22Rv1 (cell line): ENCODE measurements around the gene KRT7.

Experiments
- H3K27ac ChIP-seq: fragments of 450-650 bp; 2 replicates; pipeline ENCODE4 v1.5.1; 2017
- CTCF ChIP-seq: fragments of 450-650 bp; IDR thresholded peaks from 2 replicates; pipeline ENCODE4 v1.5.1; 2017; ENCODE audit warnings: mild to moderate bottlenecking
- ZFX ChIP-seq: fragments of 450-650 bp; IDR thresholded peaks from 2 replicates; pipeline ENCODE4 v1.6.1; 2017; ENCODE audit warnings: antibody characterized with exemption, borderline replicate concordance

The KRT7 gene

GRCh38 chr12:52193991-52194390 is 39.1 kb upstream of the KRT7 start:
- no peak for TF ChIP-seq ZFX
- TF ChIP-seq CTCF, result no peak
- no peak overlapping the region for H3K27ac ChIP-seq

- H3K27ac ChIP-seq, result no peak overlapping the region
Measured at GRCh38 chr12:52195065-52195730, 37.8 kb upstream of the KRT7 start.

DNA sequence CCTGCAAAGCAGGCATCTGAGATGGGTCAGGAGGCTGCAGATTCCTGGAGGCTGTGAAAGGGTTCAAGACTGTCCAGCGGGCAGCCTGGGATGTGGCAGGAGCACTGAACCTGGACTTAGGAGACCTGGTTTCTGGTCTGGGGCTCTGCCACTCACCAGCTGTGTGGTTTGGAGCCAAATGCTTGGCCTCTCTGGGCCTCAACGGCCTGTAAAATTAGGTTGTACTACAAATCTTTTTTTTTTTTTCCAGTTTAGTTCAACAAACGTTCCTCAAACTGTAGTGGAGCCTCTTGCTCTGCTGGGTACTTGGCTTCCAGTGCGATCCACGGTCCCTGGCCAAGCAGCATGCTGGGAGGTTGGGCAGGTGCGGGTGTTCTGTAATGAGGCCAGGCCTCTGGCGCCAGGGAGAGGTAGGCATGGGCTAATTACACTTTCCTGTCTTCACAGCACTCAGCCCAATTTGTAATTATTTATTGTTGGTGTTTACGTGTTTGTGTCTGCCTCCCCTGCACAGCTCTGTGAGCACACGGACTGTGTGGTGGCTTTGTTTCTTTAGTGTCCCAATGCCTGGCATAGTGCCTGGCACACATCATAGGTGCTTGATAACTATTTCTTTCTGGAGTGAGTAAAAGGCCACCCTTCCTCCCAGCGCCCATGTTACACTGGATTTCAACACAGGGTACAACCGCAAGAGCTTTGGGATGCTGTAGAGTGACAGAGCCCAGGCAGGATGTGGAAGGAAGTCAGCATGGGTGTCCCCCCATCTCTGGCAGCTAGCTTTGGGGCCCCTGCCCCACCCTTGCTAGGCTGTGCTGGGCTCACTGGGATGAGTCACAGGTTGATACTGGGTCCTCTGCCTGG is 35.4 kb upstream of the KRT7 start:
- H3K27ac ChIP-seq, result no peak overlapping the region
- TF ChIP-seq CTCF (no peak), ZFX (no peak)

More at GRCh38 chr12:52195065-52195730, 37.8 kb upstream of the KRT7 start:
- TF ChIP-seq CTCF, result no peak
- TF ChIP-seq ZFX, result no peak

GRCh38 chr12:52198454-52199215 is 34.4 kb upstream of the KRT7 start:
- no peak overlapping the region for H3K27ac ChIP-seq

GRCh38 chr12:52199294-52199919 is 33.6 kb upstream of the KRT7 start:
- H3K27ac ChIP-seq, result no peak overlapping the region

More at GRCh38 chr12:52198454-52199215, 34.4 kb upstream of the KRT7 start:
- TF ChIP-seq ZFX (no peak), CTCF (no peak)

More at GRCh38 chr12:52199294-52199919, 33.6 kb upstream of the KRT7 start:
- TF ChIP-seq ZFX (no peak), CTCF (no peak)
